Gastrocnemius medialis (tissue), 4 donors: ENCODE results near the gene CRTC2.

ENCODE experiments used
- POLR2A ChIP-seq, 2 donors: fragments of 450-650 bp; IDR thresholded peaks; one replicate each; pipeline ENCODE4 v1.6.1; 2017; ENCODE audit warnings: antibody characterized with exemption in 2 of 2, mild to moderate bottlenecking in 2 of 2, moderate library complexity in 2 of 2
- TF ChIP-seq, protein P1 (sequence below), 5 experiments: fragments of 450-650 bp in 3 of 5; fragments of 200-600 bp in 2 of 5; sonication (generic) in 2 of 5; IDR thresholded peaks in 4 of 5; conservative IDR thresholded peaks in 1 of 5; 1 replicate in 4 of 5; 2 replicates in 1 of 5; pipeline ENCODE4 v1.5.1; 2016 to 2019; ENCODE audit warnings: antibody characterized with exemption in 5 of 5, mild to moderate bottlenecking in 3 of 5, moderate library complexity in 3 of 5

DNA sequence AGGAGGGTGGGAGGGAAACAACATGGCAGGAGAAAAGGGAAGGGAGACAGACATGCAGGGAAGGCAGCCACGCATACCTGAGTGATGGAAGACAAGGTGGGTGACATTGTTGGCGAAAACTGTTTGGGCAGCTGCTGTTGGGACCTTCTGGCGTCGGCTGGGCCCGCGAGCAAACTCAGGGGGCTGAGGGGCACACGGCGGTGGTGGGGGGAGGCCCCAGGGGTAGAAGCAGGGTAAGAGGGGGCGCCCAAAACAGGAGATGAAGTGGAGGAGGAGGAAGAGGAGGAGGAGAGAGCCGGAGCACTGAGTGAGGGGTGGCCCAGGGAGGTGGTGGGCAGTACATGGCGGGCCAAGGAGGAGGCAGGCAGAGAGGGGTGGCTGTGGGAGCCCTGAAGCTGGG, 7.2 kb downstream of the CRTC2 start:
- TF ChIP-seq, protein P1, sequence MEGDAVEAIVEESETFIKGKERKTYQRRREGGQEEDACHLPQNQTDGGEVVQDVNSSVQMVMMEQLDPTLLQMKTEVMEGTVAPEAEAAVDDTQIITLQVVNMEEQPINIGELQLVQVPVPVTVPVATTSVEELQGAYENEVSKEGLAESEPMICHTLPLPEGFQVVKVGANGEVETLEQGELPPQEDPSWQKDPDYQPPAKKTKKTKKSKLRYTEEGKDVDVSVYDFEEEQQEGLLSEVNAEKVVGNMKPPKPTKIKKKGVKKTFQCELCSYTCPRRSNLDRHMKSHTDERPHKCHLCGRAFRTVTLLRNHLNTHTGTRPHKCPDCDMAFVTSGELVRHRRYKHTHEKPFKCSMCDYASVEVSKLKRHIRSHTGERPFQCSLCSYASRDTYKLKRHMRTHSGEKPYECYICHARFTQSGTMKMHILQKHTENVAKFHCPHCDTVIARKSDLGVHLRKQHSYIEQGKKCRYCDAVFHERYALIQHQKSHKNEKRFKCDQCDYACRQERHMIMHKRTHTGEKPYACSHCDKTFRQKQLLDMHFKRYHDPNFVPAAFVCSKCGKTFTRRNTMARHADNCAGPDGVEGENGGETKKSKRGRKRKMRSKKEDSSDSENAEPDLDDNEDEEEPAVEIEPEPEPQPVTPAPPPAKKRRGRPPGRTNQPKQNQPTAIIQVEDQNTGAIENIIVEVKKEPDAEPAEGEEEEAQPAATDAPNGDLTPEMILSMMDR (IDR thresholded peaks at IDR 0.05 in 4 of 5, conservative IDR thresholded peaks at IDR 0.05 in 1 of 5), result no peak
- no peak for TF ChIP-seq POLR2A (IDR thresholded peaks at IDR 0.05)
